ENCODE data around the gene RASA2.

- TF ChIP-seq POLR2A (IDR thresholded peaks at IDR 0.05) (no peak), CTCF (IDR thresholded peaks at IDR 0.05) (no peak), POLR2AphosphoS5 (IDR thresholded peaks at IDR 0.05) (no peak)
Measured at GRCh38 chr3:141450727-141451375, 36.0 kb upstream of the RASA2 start.

All from upper lobe of left lung (tissue), 4 donors.